GM12878 (cell line): ENCODE results near the gene HSF5. TPM values are rescaled to one million over a fixed set of nuclear protein-coding genes. Genes with fewer than 3 reads are reported as not detected.

ENCODE experiments used
- ATAC-seq: fragments of 200-7000 bp; cut with Tn5 transposase; 3 replicates; pipeline ENCODE4 v1.9.1; 2020; ENCODE audit warnings: mild to moderate bottlenecking, moderate library complexity
- BruUV-seq: library from RNA; stranded (reverse); fragments of 400-500 nt; replicated peaks from 2 replicates; lab custom pipeline; 2021; lab: Mats Ljungman, UMichigan
- CTCF ChIA-PET: fragments of 300-600 bp; sonication (Branson Sonifier 250); formaldehyde crosslinking; extraction: SDS; loops from one replicate; lab custom pipeline; 2021; ENCODE audit warnings: inconsistent platforms; lab: Yijun Ruan, JAX
- POLR2A ChIA-PET: fragments of 350-600 bp; formaldehyde crosslinking; extraction: SDS; loops from one replicate; lab custom pipeline; 2021; ENCODE audit warnings: inconsistent platforms; lab: Charles Lee
- RAD21 ChIA-PET: fragments of 300-600 bp; sonication (Branson Sonifier 250); formaldehyde crosslinking; loops from one replicate; lab custom pipeline; 2023; ENCODE audit warnings: antibody characterized with exemption; ENCODE audit not compliant: unreplicated experiment; lab: Charles Lee
- SMC1A ChIA-PET: fragments of 300-600 bp; sonication (Branson Sonifier 250); formaldehyde crosslinking; loops from one replicate; lab custom pipeline; 2023; ENCODE audit not compliant: unreplicated experiment, uncharacterized antibody; lab: Charles Lee
- DNase-seq: peaks from one replicate; pipeline ENCODE4 v3.0.0-alpha.2; 2011; ENCODE audit warnings: low read depth, low spot score
- FAIRE-seq: peaks from 3 replicates; lab custom pipeline; 2011; peaks lifted over from hg19 to GRCh38; lab: Jason Lieb, UNC
- H2AFZ ChIP-seq: 2 replicates; pipeline ENCODE4 v1.6.0; 2011; ENCODE audit warnings: low read depth, low read length, control low read depth; ENCODE audit not compliant: control insufficient read depth
- H3K27ac ChIP-seq: 2 replicates; pipeline ENCODE4 v1.5.1; 2011; ENCODE audit warnings: control low read depth; ENCODE audit not compliant: control insufficient read depth, insufficient read depth
- H3K27me3 ChIP-seq, 2 experiments: replicated peaks in 1 of 2; 2 replicates each; pipeline versions ENCODE4 v1.6.0 to v1.6.1; 2011; ENCODE audit warnings: low read length in 1 of 2; ENCODE audit not compliant: control insufficient read depth in 2 of 2, insufficient read depth in 2 of 2
- H3K36me3 ChIP-seq, 2 experiments: 2 replicates each; pipeline ENCODE4 v1.5.1; 2011; ENCODE audit warnings: low read length in 1 of 2; ENCODE audit not compliant: control insufficient read depth in 2 of 2, insufficient read depth in 2 of 2
- H3K4me1 ChIP-seq: 2 replicates; pipeline ENCODE4 v1.6.1; 2011; ENCODE audit warnings: mild to moderate bottlenecking, low read length, moderate library complexity, mixed read lengths; ENCODE audit not compliant: control insufficient read depth, insufficient read depth
- H3K4me2 ChIP-seq: 2 replicates; pipeline ENCODE4 v1.6.0; 2011; ENCODE audit warnings: control low read depth; ENCODE audit not compliant: control insufficient read depth, insufficient read depth
- H3K4me3 ChIP-seq: fragments of 200-600 bp; sonication (generic); 2 replicates; pipeline ENCODE4 v1.5.1; 2016
- H3K79me2 ChIP-seq: 2 replicates; pipeline ENCODE4 v1.6.0; 2011; ENCODE audit warnings: low read length; ENCODE audit not compliant: control insufficient read depth, insufficient read depth
- H3K9ac ChIP-seq: 2 replicates; pipeline ENCODE4 v1.8.0; 2011; ENCODE audit warnings: low read length, control low read depth, mixed read lengths; ENCODE audit not compliant: control insufficient read depth, insufficient read depth
- H3K9me3 ChIP-seq: replicated peaks from 3 replicates; pipeline ENCODE4 v1.5.1; 2011; ENCODE audit warnings: mild to moderate bottlenecking, low read length; ENCODE audit not compliant: control insufficient read depth, insufficient read depth
- H4K20me1 ChIP-seq: 2 replicates; pipeline ENCODE4 v1.6.0; 2011; ENCODE audit not compliant: control insufficient read depth, insufficient read depth
- BRCA1 ChIP-seq: IDR thresholded peaks from 2 replicates; pipeline ENCODE4 v1.6.1; 2011; ENCODE audit warnings: low read depth, low read length, improper control_type of control experiment
- CBFB ChIP-seq: IDR thresholded peaks from 2 replicates; pipeline ENCODE4 v1.6.1; 2016; ENCODE audit warnings: antibody characterized with exemption, low read depth
- CHD1 ChIP-seq: IDR thresholded peaks from 2 replicates; pipeline ENCODE4 v1.6.1; 2012; ENCODE audit warnings: low read depth, low read length, improper control_type of control experiment
- HCFC1 ChIP-seq: fragments of 150-350 bp; IDR thresholded peaks from 2 replicates; pipeline ENCODE4 v1.6.1; 2014; ENCODE audit warnings: low read length
- IRF4 ChIP-seq: IDR thresholded peaks from 2 replicates; pipeline ENCODE4 v1.6.1; 2011; ENCODE audit warnings: low read depth, low read length
- JUND ChIP-seq: IDR thresholded peaks from 2 replicates; pipeline ENCODE4 v1.6.1; 2012; ENCODE audit warnings: low read depth, mild to moderate bottlenecking, low read length, improper control_type of control experiment, moderate library complexity
- MYC ChIP-seq: IDR thresholded peaks from 2 replicates; pipeline ENCODE4 v1.6.1; 2011; ENCODE audit warnings: mild to moderate bottlenecking, low read length, moderate library complexity, inconsistent platforms; ENCODE audit not compliant: insufficient read depth, insufficient replicate concordance, insufficient read length, severe bottlenecking
- RFX5 ChIP-seq: IDR thresholded peaks from 2 replicates; pipeline ENCODE4 v1.6.1; 2011; ENCODE audit warnings: low read depth, low read length, improper control_type of control experiment
- SMAD1 ChIP-seq: fragments of 450-650 bp; IDR thresholded peaks from 2 replicates; pipeline ENCODE4 v1.6.1; 2018; ENCODE audit warnings: mild to moderate bottlenecking, low read depth; ENCODE audit not compliant: partially characterized antibody
- STAT3 ChIP-seq: IDR thresholded peaks from 2 replicates; pipeline ENCODE4 v1.6.1; 2011; ENCODE audit warnings: low read depth, low read length, improper control_type of control experiment
- TARDBP ChIP-seq: IDR thresholded peaks from 2 replicates; pipeline ENCODE4 v1.6.1; 2016; ENCODE audit warnings: borderline replicate concordance
- TBL1XR1 ChIP-seq: IDR thresholded peaks from 2 replicates; pipeline ENCODE4 v1.6.1; 2012; ENCODE audit warnings: low read depth, low read length, improper control_type of control experiment
- ZSCAN29 ChIP-seq: fragments of 450-650 bp; IDR thresholded peaks from 2 replicates; pipeline ENCODE4 v1.6.1; 2017; ENCODE audit warnings: mild to moderate bottlenecking, moderate library complexity
- WGBS: methylation state at CpG from one replicate; pipeline ENCODE4 v1.1.6; 2016; ENCODE audit warnings: low lambda C conversion rate; ENCODE audit not compliant: insufficient replicate concordance, insufficient coverage; ENCODE audit errors: missing lambda C conversion rate; 5-methylcytosine and 5-hydroxymethylcytosine counted together
- in situ Hi-C: fragments of 300-500 bp; cut with MboI; formaldehyde crosslinking; loops from 9 replicates; pipeline ENCODE4 v1.14.3; 2018; ENCODE audit warnings: mixed read lengths
- intact Hi-C: fragments of 100-400 bp; cut with micrococcal nuclease; formaldehyde crosslinking; loops from one replicate; pipeline ENCODE4 v1.14.2; 2022; ENCODE audit not compliant: unreplicated experiment
- polyA plus RNA-seq, 11 experiments: library from polyadenylated mRNA; depleted of rRNA in 4 of 11; unstranded in 6 of 11; stranded (reverse) in 5 of 11; fragments of >200 nt; fragmentation: Nextera tagmentation in 4 of 11; fragmentation: Illumina TruSeq in 1 of 11; extraction: Ambion mirVana in 4 of 11; extraction: Trizol in 1 of 11; gene quantifications; 1 replicate in 1 of 11; 2 replicates in 10 of 11; pipeline versions ENCODE4 v1.2.1 to v1.2.3, GENCODE V29; 2011 to 2016; ENCODE audit warnings: inconsistent platforms in 2 of 11, missing spikeins in 2 of 11, low read depth in 1 of 11
- total RNA-seq, 4 experiments: library from RNA; depleted of rRNA in 3 of 4; stranded (reverse); fragments of >200 nt in 3 of 4; fragmentation: Illumina TruSeq in 1 of 4; extraction: Trizol in 1 of 4; gene quantifications; 2 replicates each; pipeline versions ENCODE4 v1.2.1 to v1.2.3, GENCODE V29; 2013 to 2021
- TF ChIP-seq, protein P1 (sequence below): IDR thresholded peaks from 2 replicates; pipeline ENCODE4 v1.6.1; 2011; ENCODE audit warnings: borderline replicate concordance, low read depth, mild to moderate bottlenecking, moderate library complexity, low read length; ENCODE audit not compliant: insufficient read depth, poor library complexity, severe bottlenecking
- TF ChIP-seq, protein P2 (sequence below): fragments of 150-350 bp; IDR thresholded peaks from 2 replicates; pipeline ENCODE4 v1.6.1; 2016; ENCODE audit warnings: low read depth, low read length
- TF ChIP-seq, protein P3 (sequence below): IDR thresholded peaks from 2 replicates; pipeline ENCODE4 v1.6.1; 2011; ENCODE audit warnings: low read depth, mild to moderate bottlenecking, low read length, moderate library complexity, borderline replicate concordance; ENCODE audit errors: extremely low read depth
- TF ChIP-seq, protein P4 (sequence below): fragments of 450-650 bp; formaldehyde crosslinking; IDR thresholded peaks from 2 replicates; pipeline ENCODE4 v1.5.0; 2022; ENCODE audit warnings: mild to moderate bottlenecking, missing genetic modification characterization

Gene HSF5
- total and polyA plus RNA-seq, 10 of the 15 experiments (the other 5 are each of a cell fraction or from before 2014, with no cell fraction given): 0.02 to 0.18 (median 0.06) TPM; not detected in 4

DNA sequence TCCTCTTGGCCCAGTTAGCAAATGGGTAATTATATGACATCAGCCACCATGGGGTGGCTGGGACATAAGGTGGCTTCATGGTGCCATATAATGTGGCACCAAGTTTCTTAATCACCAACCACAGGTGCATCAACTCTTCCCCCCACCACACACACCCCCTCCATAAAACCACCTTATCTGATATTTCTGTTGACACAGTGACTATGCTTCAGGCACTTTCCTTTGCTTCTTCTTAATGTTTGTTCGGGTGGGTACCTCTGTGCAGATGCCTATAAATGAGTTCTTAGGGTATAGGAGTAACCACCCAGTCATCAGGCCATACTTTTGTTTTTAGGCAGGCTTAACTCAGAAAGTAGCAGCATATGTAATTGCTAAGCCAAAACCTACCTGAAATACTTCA is 100.4 kb downstream of the HSF5 start:
- no TSS peak for BruUV-seq
- in situ Hi-C loops (no loop called here), intact Hi-C loops (no loop called here)
- Histone ChIP-seq H3K4me2 (no peak overlapping the region), H3K27me3 (no peaks in the 10 kb centered on the region), H3K27ac (no peak overlapping the region), H3K4me1 (peaks cover 9% of the 10 kb centered on the region), H3K9ac (no peak overlapping the region), H4K20me1 (no peaks in the 10 kb centered on the region), H3K4me3 (no peak overlapping the region), H3K9me3 (no peaks in the 10 kb centered on the region), H3K36me3 (no peaks in the 10 kb centered on the region; a peak in 2 of 4 replicates), H3K79me2 (peaks cover 2% of the 10 kb centered on the region), H2AFZ (no peak overlapping the region)
- SMC1A ChIA-PET: interaction anchor here (0.8 to 4.4 kb wide), 2 partner anchors 19 to 29 kb away, joined by 3 to 12 read pairs; partner anchors contain the start of gene RNF43
- CTCF ChIA-PET: interaction anchor here (1.3 kb wide), 1 partner anchor 14 kb away, joined by 3 read pairs; no protein-coding TSS in a partner anchor
- WGBS: 50% methylated on average over 1 of the region's 1 CpG
- POLR2A ChIA-PET: no interaction called here
- DNase-seq (no peak), FAIRE-seq (no peak), ATAC-seq (no peak)
- RAD21 ChIA-PET: no interaction called here
- TF ChIP-seq JUND (no peak), STAT3 (no peak), SMAD1 (no peak), TARDBP (no peak), HCFC1 (no peak), BRCA1 (no peak), CHD1 (no peak), MYC (no peak), ZSCAN29 (no peak), TBL1XR1 (no peak), CBFB (no peak), IRF4 (no peak), RFX5 (no peak)
- TF ChIP-seq, protein P1, sequence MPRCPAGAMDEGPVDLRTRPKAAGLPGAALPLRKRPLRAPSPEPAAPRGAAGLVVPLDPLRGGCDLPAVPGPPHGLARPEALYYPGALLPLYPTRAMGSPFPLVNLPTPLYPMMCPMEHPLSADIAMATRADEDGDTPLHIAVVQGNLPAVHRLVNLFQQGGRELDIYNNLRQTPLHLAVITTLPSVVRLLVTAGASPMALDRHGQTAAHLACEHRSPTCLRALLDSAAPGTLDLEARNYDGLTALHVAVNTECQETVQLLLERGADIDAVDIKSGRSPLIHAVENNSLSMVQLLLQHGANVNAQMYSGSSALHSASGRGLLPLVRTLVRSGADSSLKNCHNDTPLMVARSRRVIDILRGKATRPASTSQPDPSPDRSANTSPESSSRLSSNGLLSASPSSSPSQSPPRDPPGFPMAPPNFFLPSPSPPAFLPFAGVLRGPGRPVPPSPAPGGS: no peak
- TF ChIP-seq, protein P2, sequence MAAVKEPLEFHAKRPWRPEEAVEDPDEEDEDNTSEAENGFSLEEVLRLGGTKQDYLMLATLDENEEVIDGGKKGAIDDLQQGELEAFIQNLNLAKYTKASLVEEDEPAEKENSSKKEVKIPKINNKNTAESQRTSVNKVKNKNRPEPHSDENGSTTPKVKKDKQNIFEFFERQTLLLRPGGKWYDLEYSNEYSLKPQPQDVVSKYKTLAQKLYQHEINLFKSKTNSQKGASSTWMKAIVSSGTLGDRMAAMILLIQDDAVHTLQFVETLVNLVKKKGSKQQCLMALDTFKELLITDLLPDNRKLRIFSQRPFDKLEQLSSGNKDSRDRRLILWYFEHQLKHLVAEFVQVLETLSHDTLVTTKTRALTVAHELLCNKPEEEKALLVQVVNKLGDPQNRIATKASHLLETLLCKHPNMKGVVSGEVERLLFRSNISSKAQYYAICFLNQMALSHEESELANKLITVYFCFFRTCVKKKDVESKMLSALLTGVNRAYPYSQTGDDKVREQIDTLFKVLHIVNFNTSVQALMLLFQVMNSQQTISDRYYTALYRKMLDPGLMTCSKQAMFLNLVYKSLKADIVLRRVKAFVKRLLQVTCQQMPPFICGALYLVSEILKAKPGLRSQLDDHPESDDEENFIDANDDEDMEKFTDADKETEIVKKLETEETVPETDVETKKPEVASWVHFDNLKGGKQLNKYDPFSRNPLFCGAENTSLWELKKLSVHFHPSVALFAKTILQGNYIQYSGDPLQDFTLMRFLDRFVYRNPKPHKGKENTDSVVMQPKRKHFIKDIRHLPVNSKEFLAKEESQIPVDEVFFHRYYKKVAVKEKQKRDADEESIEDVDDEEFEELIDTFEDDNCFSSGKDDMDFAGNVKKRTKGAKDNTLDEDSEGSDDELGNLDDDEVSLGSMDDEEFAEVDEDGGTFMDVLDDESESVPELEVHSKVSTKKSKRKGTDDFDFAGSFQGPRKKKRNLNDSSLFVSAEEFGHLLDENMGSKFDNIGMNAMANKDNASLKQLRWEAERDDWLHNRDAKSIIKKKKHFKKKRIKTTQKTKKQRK: no peak
- TF ChIP-seq, protein P3, sequence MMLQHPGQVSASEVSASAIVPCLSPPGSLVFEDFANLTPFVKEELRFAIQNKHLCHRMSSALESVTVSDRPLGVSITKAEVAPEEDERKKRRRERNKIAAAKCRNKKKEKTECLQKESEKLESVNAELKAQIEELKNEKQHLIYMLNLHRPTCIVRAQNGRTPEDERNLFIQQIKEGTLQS: no peak
- TF ChIP-seq, protein P4, sequence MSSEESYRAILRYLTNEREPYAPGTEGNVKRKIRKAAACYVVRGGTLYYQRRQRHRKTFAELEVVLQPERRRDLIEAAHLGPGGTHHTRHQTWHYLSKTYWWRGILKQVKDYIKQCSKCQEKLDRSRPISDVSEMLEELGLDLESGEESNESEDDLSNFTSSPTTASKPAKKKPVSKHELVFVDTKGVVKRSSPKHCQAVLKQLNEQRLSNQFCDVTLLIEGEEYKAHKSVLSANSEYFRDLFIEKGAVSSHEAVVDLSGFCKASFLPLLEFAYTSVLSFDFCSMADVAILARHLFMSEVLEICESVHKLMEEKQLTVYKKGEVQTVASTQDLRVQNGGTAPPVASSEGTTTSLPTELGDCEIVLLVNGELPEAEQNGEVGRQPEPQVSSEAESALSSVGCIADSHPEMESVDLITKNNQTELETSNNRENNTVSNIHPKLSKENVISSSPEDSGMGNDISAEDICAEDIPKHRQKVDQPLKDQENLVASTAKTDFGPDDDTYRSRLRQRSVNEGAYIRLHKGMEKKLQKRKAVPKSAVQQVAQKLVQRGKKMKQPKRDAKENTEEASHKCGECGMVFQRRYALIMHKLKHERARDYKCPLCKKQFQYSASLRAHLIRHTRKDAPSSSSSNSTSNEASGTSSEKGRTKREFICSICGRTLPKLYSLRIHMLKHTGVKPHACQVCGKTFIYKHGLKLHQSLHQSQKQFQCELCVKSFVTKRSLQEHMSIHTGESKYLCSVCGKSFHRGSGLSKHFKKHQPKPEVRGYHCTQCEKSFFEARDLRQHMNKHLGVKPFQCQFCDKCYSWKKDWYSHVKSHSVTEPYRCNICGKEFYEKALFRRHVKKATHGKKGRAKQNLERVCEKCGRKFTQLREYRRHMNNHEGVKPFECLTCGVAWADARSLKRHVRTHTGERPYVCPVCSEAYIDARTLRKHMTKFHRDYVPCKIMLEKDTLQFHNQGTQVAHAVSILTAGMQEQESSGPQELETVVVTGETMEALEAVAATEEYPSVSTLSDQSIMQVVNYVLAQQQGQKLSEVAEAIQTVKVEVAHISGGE (CRISPR knock-in tag): no peak
